ENCODE results near the gene DOHH.

Gene DOHH

DNA sequence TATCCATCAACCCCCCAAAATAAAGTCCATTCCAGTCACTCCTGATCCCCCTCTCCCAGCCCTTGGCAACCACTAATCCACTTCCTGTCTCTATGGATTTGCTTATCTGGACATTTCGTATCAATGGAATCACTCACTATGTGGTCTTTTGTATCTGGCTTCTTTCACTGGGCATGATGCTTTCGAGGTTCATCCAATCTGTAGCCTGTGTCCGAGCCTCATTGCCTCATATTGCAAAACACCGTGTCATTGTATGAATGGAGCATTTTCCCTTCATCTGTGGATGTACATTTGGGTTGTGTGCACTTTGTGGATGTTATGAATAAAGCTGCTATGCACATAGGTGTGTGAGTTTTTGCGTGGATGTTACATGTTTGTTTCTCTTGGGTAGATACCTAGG lies 4.3 kb upstream of the DOHH start:
- H3K4me3 ChIP-seq (ENCODE audit: low read depth, low read length) = no peak overlapping the region
- TF ChIP-seq CTCF (IDR thresholded peaks at IDR 0.05; ENCODE audit: low read depth, low read length) = no peak
- no peak for DNase-seq (ENCODE audit: low read depth, low spot score)

GRCh38 chr19:3503036-3503572 lies 2.6 kb upstream of the DOHH start:
- in situ Hi-C loops (cut with HindIII; ENCODE audit: low sequenced_read_pairs) = no loop called here
- H3K4me3 ChIP-seq (ENCODE audit: low read depth, low read length) = no peak overlapping the region
- no peak for TF ChIP-seq CTCF (IDR thresholded peaks at IDR 0.05; ENCODE audit: low read depth, low read length)
- no peak for DNase-seq (ENCODE audit: low read depth, low spot score)

More for the DNA sequence above, 4.3 kb upstream of the DOHH start:
- in situ Hi-C loops (cut with HindIII; ENCODE audit: low sequenced_read_pairs) = no loop called here

DNA sequence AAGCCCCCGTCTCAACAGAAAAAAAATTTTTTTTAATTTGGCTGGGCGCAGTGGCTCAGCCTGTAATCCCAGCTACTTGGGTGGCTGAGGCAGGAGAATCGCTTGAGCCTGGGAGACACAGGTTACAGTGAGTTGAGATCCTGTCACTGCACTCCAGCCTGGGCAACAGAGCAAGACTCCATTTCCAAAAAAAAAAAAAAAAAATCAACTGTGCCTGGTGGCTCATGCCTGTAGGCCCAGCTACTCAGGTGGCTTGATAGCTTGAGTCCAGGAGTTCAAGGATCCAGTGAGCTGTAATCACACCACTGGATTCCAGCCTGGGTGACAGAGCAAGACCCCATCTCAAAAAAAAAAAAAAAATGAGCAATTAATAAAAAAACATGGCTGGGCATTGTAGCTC lies 1.3 kb upstream of the DOHH start:
- in situ Hi-C loops (cut with HindIII; ENCODE audit: low sequenced_read_pairs) = no loop called here
- no peak for DNase-seq (ENCODE audit: low read depth, low spot score)

DNA sequence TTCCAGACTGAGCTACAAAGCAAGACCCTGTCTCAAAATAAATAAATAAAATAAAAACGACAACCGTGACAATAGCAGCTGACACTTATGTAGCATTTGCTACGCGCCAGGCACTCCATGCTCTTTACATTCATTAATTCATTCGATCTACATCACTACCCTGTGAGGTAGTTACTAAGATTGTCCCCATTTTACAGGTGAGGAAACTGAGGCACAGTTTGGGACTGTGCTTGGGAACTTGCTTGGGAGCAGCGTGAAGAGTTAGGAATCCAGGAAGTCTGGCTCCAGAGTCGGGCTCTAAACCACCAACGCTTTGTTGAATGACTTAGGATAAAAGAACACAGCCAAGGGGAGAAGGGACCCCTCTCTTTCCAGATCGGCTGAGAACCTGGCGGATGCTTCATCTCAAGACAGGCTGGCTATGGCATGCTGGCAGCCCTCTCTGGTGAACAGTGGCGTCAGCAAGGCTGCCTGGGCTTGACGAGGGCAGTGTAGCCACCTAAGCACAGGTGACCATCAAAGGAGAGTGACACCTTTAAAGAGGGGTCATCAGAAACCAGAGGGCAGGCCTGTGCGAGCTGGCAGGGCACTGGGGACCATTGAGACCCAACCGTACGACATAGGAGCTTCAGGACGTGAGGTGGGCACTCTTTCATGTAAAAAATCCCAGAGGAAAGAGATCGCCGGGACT lies 591 bp downstream of the DOHH start:
- TF ChIP-seq CTCF (IDR thresholded peaks at IDR 0.05; ENCODE audit: low read depth, low read length) = no peak
- in situ Hi-C loops (cut with HindIII; ENCODE audit: low sequenced_read_pairs) = no loop called here
- DNase-seq (ENCODE audit: low read depth, low spot score) = no peak
- peak overlapping the region; percentile 91 for H3K4me3 ChIP-seq (ENCODE audit: low read depth, low read length)

More for the DNA sequence above, 1.3 kb upstream of the DOHH start:
- H3K4me3 ChIP-seq (ENCODE audit: low read depth, low read length) = no peak overlapping the region
- no peak for TF ChIP-seq CTCF (IDR thresholded peaks at IDR 0.05; ENCODE audit: low read depth, low read length)

DNA sequence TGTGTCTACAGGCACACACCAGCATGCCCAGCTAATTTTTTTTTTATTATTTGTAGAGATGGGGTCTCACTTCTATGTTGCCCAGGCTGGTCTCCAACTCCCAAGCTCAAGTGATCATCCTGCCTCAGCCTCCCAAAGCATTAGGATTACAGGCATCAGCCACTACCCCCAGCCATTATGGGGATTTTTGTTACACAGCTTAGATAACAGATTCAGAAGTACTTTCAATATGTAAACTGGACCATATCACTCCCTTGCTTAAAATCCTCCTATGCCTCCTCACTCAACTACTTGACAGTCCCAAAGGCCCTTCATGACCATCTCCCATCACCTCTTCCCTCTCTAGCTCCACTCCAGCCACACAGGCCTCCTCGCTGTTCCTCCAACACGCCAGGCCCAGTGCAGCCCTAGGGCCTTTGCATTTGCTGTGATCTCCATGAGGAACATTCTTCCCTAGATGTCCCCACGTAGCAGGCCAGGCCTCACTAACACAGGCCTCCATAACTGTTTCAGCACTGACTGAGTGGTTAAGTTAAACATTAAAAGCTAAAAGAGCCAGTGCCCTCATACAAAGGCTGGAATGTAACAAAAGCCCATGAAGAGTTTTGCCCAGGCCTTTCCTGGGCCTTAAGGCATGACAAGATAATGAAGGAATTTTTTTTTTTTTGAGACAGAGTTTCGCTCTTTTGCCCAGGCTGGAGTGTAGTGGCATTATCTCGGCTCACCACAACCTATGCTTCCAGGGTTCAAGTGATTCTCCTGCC lies 2.5 kb downstream of the DOHH start:
- H3K4me3 ChIP-seq (ENCODE audit: low read depth, low read length) = no peak overlapping the region
- no peak for DNase-seq (ENCODE audit: low read depth, low spot score)
- in situ Hi-C loops (cut with HindIII; ENCODE audit: low sequenced_read_pairs) = no loop called here
- TF ChIP-seq CTCF (IDR thresholded peaks at IDR 0.05; ENCODE audit: low read depth, low read length) = no peak

GRCh38 chr19:3496392-3497273 lies 3.8 kb downstream of the DOHH start:
- H3K4me3 ChIP-seq (ENCODE audit: low read depth, low read length) = no peak overlapping the region
- no peak for DNase-seq (ENCODE audit: low read depth, low spot score)
- TF ChIP-seq CTCF (IDR thresholded peaks at IDR 0.05; ENCODE audit: low read depth, low read length) = no peak
- in situ Hi-C loops (cut with HindIII; ENCODE audit: low sequenced_read_pairs) = no loop called here
